HG03159 (cell line): ENCODE results near the gene PARP1.
"Not testable (repeated sequence)": the region's sequence is repeated elsewhere in the genome, so short reads cannot be mapped to it uniquely, and the experiment has no call there.

ENCODE experiments used
- ATAC-seq: cut with Tn5 transposase; IDR thresholded peaks from one replicate; pipeline ENCODE4 v1.9.1; 2021; ENCODE audit warnings: mild to moderate bottlenecking, moderate library complexity; ENCODE audit not compliant: unreplicated experiment

The PARP1 gene

GRCh38 chr1:226357416-226357815 lies 50.5 kb downstream of the PARP1 start:
- ATAC-seq = no peak

GRCh38 chr1:226355669-226356551 lies 52.0 kb downstream of the PARP1 start:
- ATAC-seq = no peak

GRCh38 chr1:226355016-226355415 lies 52.9 kb downstream of the PARP1 start:
- no peak for ATAC-seq

- ATAC-seq = no peak
These were observed 54.0 kb downstream of the PARP1 start for GRCh38 chr1:226353698-226354525.

DNA sequence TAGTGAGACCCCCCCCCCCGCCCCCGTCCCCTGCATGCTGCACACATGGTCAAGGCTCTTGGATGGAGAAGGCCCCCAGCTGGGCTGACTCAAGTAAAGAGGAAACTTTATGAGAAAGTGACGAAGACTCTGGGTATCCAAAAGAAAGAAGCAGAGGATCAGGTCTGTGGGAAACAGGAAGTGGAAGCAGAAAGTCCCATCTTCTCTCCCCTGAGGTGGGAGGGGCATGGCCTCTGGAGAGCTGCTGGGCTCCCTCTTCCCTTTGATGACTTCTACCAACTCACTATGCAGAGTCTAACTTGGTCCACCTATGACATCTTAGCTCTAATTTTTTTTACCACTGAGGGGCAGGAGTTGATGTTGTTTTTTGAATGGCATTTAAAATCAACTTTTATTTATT lies 56.2 kb downstream of the PARP1 start:
- ATAC-seq = no peak

DNA sequence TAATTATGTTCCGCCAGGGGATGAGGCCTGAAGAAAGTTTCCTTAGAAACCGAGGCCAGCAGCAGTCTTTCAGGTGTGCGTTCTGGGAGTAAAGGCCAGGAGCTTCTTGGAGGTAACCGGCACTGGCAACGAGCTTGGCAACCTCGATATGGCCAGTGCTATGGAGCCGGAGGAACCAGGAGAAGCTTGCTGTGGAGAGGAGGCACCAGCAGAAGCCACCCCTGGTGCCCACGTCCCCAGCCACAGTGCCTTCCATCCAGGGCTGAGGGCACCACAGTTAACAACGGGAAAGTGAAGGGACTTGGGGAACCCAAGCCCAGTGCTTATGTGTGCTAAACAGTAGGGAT lies 57.4 kb downstream of the PARP1 start:
- ATAC-seq = no peak

GRCh38 chr1:226349801-226350518 lies 57.9 kb downstream of the PARP1 start:
- ATAC-seq = peak; percentile 40

DNA sequence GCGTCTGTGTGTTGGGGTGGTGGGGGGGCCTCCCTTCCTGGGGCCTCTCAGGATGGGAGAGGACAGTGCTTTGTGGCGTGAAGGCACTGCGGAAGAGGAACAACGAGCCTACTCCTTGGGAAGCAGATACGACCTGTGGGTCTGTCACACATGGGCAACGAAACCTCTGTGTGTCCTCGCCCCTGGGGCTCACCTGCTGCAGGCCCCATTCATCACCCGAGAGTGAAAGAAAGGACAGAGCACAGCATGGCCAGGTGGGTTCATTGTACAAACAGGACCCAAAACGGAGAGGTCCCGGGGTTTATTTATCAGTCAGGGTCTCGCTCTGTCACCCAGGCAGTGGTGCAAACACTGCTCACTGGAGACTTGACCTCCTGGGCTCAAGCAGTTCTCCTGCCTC lies 58.8 kb downstream of the PARP1 start:
- ATAC-seq = no peak

DNA sequence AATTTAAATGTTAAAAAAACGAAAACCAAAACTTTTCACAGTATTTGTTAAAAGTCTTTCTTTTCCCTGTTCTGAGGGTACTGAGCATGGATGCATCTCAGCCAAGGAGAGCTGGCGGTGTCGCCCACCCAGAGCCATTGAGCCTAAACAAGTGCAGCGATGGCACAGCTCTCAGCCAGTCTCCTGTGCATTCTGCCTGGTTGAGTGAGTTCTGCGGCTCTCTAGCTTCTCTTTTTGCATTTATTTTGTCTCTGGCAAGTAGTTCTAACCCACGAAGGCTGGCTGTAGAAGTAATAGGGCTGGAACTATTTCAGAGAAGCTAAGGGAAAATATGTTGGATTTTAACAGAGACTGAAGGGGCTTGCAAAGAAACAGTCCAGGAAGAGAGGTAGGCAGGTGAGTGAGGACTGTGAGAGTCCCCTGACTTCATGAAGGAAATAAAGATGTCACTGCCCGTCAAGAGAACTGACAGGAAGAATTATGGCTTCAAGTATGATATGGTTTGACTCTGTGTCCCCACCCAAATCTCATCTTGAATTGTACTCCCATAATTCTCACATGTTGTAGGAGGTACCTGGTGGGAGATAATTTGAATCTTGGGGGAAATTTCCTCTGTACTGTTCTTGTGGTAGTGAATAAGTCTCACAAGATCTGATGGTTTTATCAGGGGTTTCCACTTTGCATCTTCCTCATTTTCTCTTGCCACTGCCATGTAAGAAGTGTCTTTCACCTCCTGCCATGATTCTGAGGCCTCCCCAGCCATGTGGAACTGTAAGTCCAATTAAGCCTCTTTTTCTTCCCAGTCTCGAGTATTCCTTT lies 63.2 kb downstream of the PARP1 start:
- no peak for ATAC-seq

GRCh38 chr1:226342656-226343055 lies 65.2 kb downstream of the PARP1 start:
- no peak for ATAC-seq

- ATAC-seq = not testable (repeated sequence)
These were observed 67.8 kb downstream of the PARP1 start for GRCh38 chr1:226340111-226340510.

DNA sequence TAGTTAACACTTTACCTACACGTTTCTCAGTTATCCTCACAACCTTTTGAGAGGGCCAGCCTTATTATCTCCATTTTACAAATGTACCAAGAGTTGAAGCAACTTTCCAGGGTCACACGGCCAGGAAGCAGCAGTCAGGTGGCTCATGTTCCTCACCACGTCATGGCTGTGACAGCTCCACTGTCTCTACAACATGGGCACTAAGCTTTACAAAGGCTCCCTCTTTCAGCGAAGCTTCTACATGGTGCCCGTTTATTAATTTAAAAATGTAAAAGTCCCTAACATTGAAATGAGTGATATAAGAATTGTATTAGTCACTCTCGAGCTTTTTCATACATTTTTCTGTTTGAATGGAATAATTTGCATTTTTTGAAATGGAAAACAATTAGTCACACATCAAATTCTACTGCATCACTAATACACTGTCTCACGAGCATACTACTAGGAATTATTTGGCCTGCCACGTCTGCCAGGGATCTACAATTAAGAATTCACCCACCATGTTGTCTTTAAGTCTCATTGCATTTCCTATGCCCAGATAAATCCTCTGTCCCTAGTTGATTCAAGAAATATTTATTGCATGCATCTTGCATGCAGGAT lies 70.5 kb downstream of the PARP1 start:
- no peak for ATAC-seq

GRCh38 chr1:226335661-226336060 lies 72.2 kb downstream of the PARP1 start:
- ATAC-seq = no peak

GRCh38 chr1:226332947-226333346 lies 74.9 kb downstream of the PARP1 start:
- no peak for ATAC-seq

DNA sequence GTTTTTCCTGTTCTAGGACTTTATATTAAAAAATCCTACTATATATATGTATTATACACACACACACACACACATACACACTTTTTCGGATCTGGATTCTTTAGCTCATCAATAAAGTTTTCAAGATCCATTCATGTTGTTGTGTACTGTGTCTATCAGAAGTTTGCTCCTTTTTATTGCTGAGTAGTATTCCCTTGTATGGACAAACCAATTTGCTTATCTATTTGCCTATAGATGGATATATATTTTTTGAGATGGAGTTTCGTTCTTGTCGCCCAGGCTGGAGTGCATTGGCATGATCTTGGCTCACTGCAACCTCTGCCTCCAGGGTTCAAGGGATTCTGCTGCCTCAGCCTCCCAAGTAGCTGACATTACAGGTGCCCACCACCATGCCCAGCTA lies 78.7 kb downstream of the PARP1 start:
- ATAC-seq = no peak

DNA sequence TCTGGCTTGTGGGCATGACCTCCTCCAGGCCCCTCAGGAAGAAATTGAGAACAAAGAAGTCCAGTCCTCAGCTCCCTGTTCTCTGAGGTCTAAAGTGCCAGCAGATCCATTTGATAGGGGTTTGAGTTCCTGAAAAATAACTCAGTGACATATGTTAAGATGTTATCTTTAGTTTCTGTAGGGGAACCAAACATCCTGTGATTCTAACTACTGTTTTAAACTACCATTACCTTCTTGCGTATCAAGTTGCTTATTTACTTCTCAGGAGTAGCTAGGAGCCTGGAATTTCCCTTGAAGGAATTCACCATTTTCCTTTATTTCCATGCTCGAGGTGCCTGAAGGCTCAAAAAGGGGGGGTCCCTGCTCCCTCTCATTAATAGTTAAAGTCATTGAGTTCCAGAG lies 80.1 kb downstream of the PARP1 start:
- ATAC-seq = no peak

- ATAC-seq = no peak
These were observed 82.7 kb downstream of the PARP1 start for GRCh38 chr1:226325178-226325577.

DNA sequence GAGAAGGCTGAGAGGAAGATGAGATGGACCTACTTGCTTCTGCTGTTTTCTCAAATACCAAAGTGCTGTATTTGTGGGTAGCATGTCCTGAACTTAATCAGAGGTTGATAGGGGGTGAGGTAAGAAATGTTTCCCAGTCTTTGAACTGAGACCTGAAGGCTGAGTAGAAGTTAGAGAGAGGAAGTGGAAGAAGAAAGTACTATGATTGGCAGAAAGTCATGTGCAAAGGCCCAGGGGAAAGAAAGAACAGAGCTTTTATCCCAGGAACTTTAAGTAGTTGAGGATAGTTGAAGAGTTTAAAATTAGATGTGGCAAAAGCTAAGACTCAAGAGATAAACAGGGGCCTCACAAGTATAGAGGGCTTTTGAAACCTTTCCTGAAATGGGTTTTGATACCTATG lies 83.4 kb downstream of the PARP1 start:
- ATAC-seq = no peak

DNA sequence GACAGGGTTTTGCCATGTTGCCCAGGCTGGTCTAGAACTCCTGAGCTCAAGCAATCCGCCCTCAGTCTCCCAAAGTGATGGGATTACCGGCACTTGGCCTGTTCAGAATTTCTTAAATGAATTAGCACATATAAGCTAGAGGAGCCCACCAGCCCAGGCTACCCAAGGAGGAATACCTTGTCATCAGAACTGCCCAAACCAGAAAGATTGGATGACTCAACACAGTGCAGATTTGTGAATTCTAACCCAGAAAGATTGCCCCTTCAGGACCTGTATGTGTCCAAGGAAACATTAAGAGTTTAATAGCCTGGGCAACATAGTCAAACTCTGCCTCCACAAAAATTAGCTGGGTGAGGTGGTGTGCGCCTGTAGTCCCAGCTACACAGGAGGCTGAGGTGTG lies 84.9 kb downstream of the PARP1 start:
- ATAC-seq = no peak

DNA sequence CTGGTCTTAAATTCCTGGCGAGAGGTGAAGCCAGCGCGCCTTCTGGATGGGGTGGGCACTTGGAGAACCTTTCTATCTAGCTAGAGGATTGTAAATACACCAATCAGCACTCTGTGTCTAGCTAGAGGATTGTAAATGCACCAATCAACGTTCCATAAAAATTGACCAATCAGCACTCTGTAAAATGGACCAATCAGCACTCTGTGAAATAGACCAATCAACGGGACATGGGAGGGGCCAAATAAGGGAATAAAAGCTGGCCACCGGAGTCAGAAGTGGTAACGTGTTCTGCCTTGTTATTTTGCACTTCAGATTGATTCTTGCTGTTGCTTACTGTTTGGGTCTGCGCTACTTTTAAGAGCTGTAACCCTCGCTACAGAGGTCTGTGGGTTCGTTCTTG lies 87.0 kb downstream of the PARP1 start:
- no peak for ATAC-seq
